ENCODE results near the gene ITGA5. TPM values are rescaled to one million over a fixed set of nuclear protein-coding genes. Genes with fewer than 3 reads are reported as not detected.

ITGA5 gene
- total and polyA plus RNA-seq, 9 of the 15 experiments (the other 6 are each of a cell fraction or from before 2014, with no cell fraction given) = 9.1 to 82.1 (median 47.4) TPM

- TF ChIP-seq ZNF449 (CRISPR knock-in tag; IDR thresholded peaks at IDR 0.05) (no peak), MTA1 (IDR thresholded peaks at IDR 0.05; ENCODE audit: borderline replicate concordance) (peak; percentile 56; the same call in 1 of the 2 replicates), YBX1 (IDR thresholded peaks at IDR 0.05) (no peak), SRSF7 (optimal IDR thresholded peaks at IDR 0.05; ENCODE audit: low read depth, low read length) (no peak), SRSF9 (IDR thresholded peaks at IDR 0.05; ENCODE audit: borderline replicate concordance, low read depth, low read length) (no peak), TOE1 (IDR thresholded peaks at IDR 0.05; ENCODE audit: borderline replicate concordance) (peak; percentile 23; the same call in 1 of the 2 replicates), TOE1 (CRISPR knock-in tag; IDR thresholded peaks at IDR 0.05; ENCODE audit: borderline replicate concordance, low read depth) (no peak), CREB3 (tag; conservative IDR thresholded peaks at IDR 0.05; ENCODE audit: low read depth) (no peak), CHD1 (IDR thresholded peaks at IDR 0.05; ENCODE audit: low read length) (no peak), ZFP1 (CRISPR knock-in tag; IDR thresholded peaks at IDR 0.05) (no peak), NFIC (IDR thresholded peaks at IDR 0.05) (no peak), GABPB1 (CRISPR knock-in tag; IDR thresholded peaks at IDR 0.05) (peak; percentile 37; the same call in 1 of the 2 replicates), PKNOX1 (IDR thresholded peaks at IDR 0.05) (no peak), CTBP1 (IDR thresholded peaks at IDR 0.05; ENCODE audit: borderline replicate concordance) (peak; percentile 68; the same call in 1 of the 2 replicates), TRIM28 (IDR thresholded peaks at IDR 0.05) (peak; percentile 95), SIN3B (IDR thresholded peaks at IDR 0.05; ENCODE audit: low read depth) (no peak; the same call in 1 of the 2 replicates), SMC3 (conservative IDR thresholded peaks at IDR 0.05; ENCODE audit: insufficient read depth, low read depth, low read length) (0 out of 2 replicates have a peak, but pooled peaks have one; percentile 17), ZNF395 (CRISPR knock-in tag; IDR thresholded peaks at IDR 0.05) (no peak), ZNF165 (CRISPR knock-in tag; IDR thresholded peaks at IDR 0.05; ENCODE audit: borderline replicate concordance) (no peak), TAL1 (IDR thresholded peaks at IDR 0.05) (no peak), POLR2B (IDR thresholded peaks at IDR 0.05; ENCODE audit: low read depth, partially characterized antibody) (peak; percentile 39), ZC3H11A (IDR thresholded peaks at IDR 0.05; ENCODE audit: low read depth, low read length) (0 out of 2 replicates have a peak, but pooled peaks have one; percentile 63), BACH1 (tag; IDR thresholded peaks at IDR 0.05) (no peak), SMARCA5 (IDR thresholded peaks at IDR 0.05) (peak; percentile 83), TEAD4 (IDR thresholded peaks at IDR 0.05; ENCODE audit: low read length) (peak; percentile 54), TEAD4 (CRISPR knock-in tag; IDR thresholded peaks at IDR 0.05; ENCODE audit: borderline replicate concordance) (no peak), KAT8 (IDR thresholded peaks at IDR 0.05; ENCODE audit: low read depth) (no peak), SMAD3 (CRISPR knock-in tag; conservative IDR thresholded peaks at IDR 0.05) (no peak)
Observed at GRCh38 chr12:54394281-54394719, 24.8 kb downstream of the ITGA5 start (continued).
